Thoracic aorta (tissue), 2 donors: Measurements from ENCODE around the gene SLC38A8. TPM values are rescaled to one million over a fixed set of nuclear protein-coding genes. Genes with fewer than 3 reads are reported as not detected.

Source experiments
- ATAC-seq: fragments of 150-250 bp; one replicate; pipeline ENCODE4 v1.8.0; 2017; ENCODE audit warnings: low read depth; ENCODE audit not compliant: insufficient number of reproducible peaks, low FRiP score
- DNase-seq: peaks from one replicate; pipeline ENCODE4 v3.0.0-alpha.2; 2020; ENCODE audit warnings: low spot score
- H3K27ac ChIP-seq, 2 donors: fragments of 200-600 bp; sonication (generic); 1 replicate in 1 of 2; 2 replicates in 1 of 2; pipeline ENCODE4 v1.5.1; 2016; ENCODE audit warnings: mild to moderate bottlenecking in 2 of 2, moderate library complexity in 2 of 2
- H3K27me3 ChIP-seq: fragments of 200-600 bp; sonication (generic); replicated peaks from 2 replicates; pipeline ENCODE4 v1.6.0; 2016; ENCODE audit warnings: mild to moderate bottlenecking; ENCODE audit not compliant: insufficient read depth
- H3K36me3 ChIP-seq: fragments of 200-600 bp; sonication (generic); one replicate; pipeline ENCODE4 v1.5.1; 2016
- H3K4me1 ChIP-seq, 2 donors: fragments of 200-600 bp; sonication (generic); 1 replicate in 1 of 2; 2 replicates in 1 of 2; pipeline versions ENCODE4 v1.5.1 to v1.6.0; 2016; ENCODE audit warnings: low read depth in 2 of 2, mild to moderate bottlenecking in 1 of 2; ENCODE audit not compliant: control insufficient read depth in 1 of 2
- H3K4me3 ChIP-seq: fragments of 200-600 bp; sonication (generic); 2 replicates; pipeline ENCODE4 v1.5.1; 2016; ENCODE audit warnings: mild to moderate bottlenecking
- H3K9me3 ChIP-seq: fragments of 200-600 bp; sonication (generic); 2 replicates; pipeline ENCODE4 v1.5.1; 2016
- CTCF ChIP-seq: fragments of 200-600 bp; sonication (generic); IDR thresholded peaks from one replicate; pipeline ENCODE4 v1.5.1; 2019; ENCODE audit warnings: antibody characterized with exemption
- total RNA-seq, 2 donors: library from RNA; depleted of rRNA; stranded (reverse); fragments of >200 nt; gene quantifications; one replicate each; pipeline versions ENCODE4 v1.1.0 to v1.2.3, GENCODE V29; 2016

The SLC38A8 gene
- total RNA-seq, 2 donors from 2014 or later = not detected

- peaks cover 43% of the 10 kb centered on the region for H3K36me3 ChIP-seq
- no peak for ATAC-seq
Measured at GRCh38 chr16:83960521-83961249, 81.9 kb downstream of the SLC38A8 start.

More at GRCh38 chr16:83960521-83961249, 81.9 kb downstream of the SLC38A8 start:
- H3K27me3 ChIP-seq = no peaks in the 10 kb centered on the region
- H3K9me3 ChIP-seq = no peaks in the 10 kb centered on the region
- no peak overlapping the region for H3K4me3 ChIP-seq
- no peak overlapping the region for H3K27ac ChIP-seq
- TF ChIP-seq CTCF = no peak
- H3K4me1 ChIP-seq = peaks cover 0 to 7% of the 10 kb centered on the region in 2 donors
- no peak for DNase-seq

Other genes with a start within 250 kb of the SLC38A8 start
- 10 to 100 TPM; 11.0 to 15.0 TPM for gene HSBP1, start 234.8 kb downstream of the SLC38A8 start, total RNA-seq
- 10 to 100 TPM; 14.1 to 23.6 TPM for gene MLYCD, start 143.7 kb downstream of the SLC38A8 start, total RNA-seq
- gene OSGIN1, start 89.6 kb downstream of the SLC38A8 start, total RNA-seq = 10 to 100 TPM in 1 of 2 donors, 1 to 10 TPM in 1; 3.7 to 16.2 TPM
- gene NECAB2, start 74.6 kb downstream of the SLC38A8 start, total RNA-seq = not detected
- 10 to 100 TPM; 91.9 to 98.2 TPM for gene MBTPS1, start 74.1 kb upstream of the SLC38A8 start, total RNA-seq
- 10 to 100 TPM in 1 of 2 donors, 1 to 10 TPM in 1; 7.2 to 14.4 TPM for gene HSDL1, start 102.4 kb upstream of the SLC38A8 start, total RNA-seq
- not detected for gene DNAAF1, start 102.5 kb upstream of the SLC38A8 start, total RNA-seq
- gene TAF1C, start 144.3 kb upstream of the SLC38A8 start, total RNA-seq = 10 to 100 TPM; 43.7 to 75.9 TPM
- gene ADAD2, start 148.4 kb upstream of the SLC38A8 start, total RNA-seq = not detected
- gene KCNG4, start 197.2 kb upstream of the SLC38A8 start, total RNA-seq = not detected